K562 (cell line): ENCODE data around the gene GPX7. TPM values are rescaled to one million over a fixed set of nuclear protein-coding genes. Genes with fewer than 3 reads are reported as not detected.

Experiments
- CREBBP ChIP-seq: IDR thresholded peaks from one replicate; pipeline ENCODE4 v1.6.1; 2012; ENCODE audit warnings: low read depth, mild to moderate bottlenecking, control low read depth, inconsistent platforms, low read length
- ETV1 ChIP-seq: fragments of 450-650 bp; conservative IDR thresholded peaks from 2 replicates; pipeline ENCODE4 v1.6.1; 2016; ENCODE audit warnings: missing genetic modification characterization, control low read depth, low read depth, missing compliant biosample characterization
- FIP1L1 ChIP-seq: fragments of 200-400 bp; formaldehyde crosslinking; IDR thresholded peaks from 2 replicates; pipeline ENCODE4 v1.6.1; 2018; ENCODE audit warnings: mild to moderate bottlenecking, low read depth, low read length; ENCODE audit not compliant: poor library complexity, severe bottlenecking
- FOXA3 ChIP-seq, 2 experiments: fragments of 450-650 bp in 1 of 2; sonication (generic) in 1 of 2; formaldehyde crosslinking; IDR thresholded peaks in 1 of 2; conservative IDR thresholded peaks in 1 of 2; 2 replicates each; pipeline versions ENCODE4 v1.4.0 to v1.8.0; 2020 to 2022; ENCODE audit warnings: mild to moderate bottlenecking in 2 of 2, missing genetic modification reagents in 1 of 2
- HCFC1 ChIP-seq: IDR thresholded peaks from 2 replicates; pipeline ENCODE4 v1.6.1; 2012; ENCODE audit warnings: low read depth, low read length, improper control_type of control experiment
- HMGN3 ChIP-seq: IDR thresholded peaks from 2 replicates; pipeline ENCODE4 v1.6.1; 2011; ENCODE audit warnings: borderline replicate concordance, low read depth, mild to moderate bottlenecking, mixed read lengths, low read length; ENCODE audit not compliant: insufficient read length; ENCODE audit errors: extremely low read depth
- NFRKB ChIP-seq: fragments of 450-650 bp; IDR thresholded peaks from 2 replicates; pipeline ENCODE4 v1.6.1; 2016; ENCODE audit warnings: low read depth
- PHF21A ChIP-seq: fragments of 450-650 bp; IDR thresholded peaks from 2 replicates; pipeline ENCODE4 v1.6.1; 2017; ENCODE audit warnings: low read depth, borderline replicate concordance
- POLR2A ChIP-seq: fragments of 450-650 bp; conservative IDR thresholded peaks from 2 replicates; pipeline ENCODE4 v1.6.1; 2016
- POLR2B ChIP-seq: fragments of 450-650 bp; IDR thresholded peaks from 2 replicates; pipeline ENCODE4 v1.6.1; 2018; ENCODE audit warnings: low read depth; ENCODE audit not compliant: partially characterized antibody
- RBM34 ChIP-seq: fragments of 200-400 bp; formaldehyde crosslinking; IDR thresholded peaks from 2 replicates; pipeline ENCODE4 v1.6.1; 2018; ENCODE audit warnings: low read length, borderline replicate concordance; ENCODE audit not compliant: insufficient read depth
- STAG1 ChIP-seq: sonication (generic); formaldehyde crosslinking; IDR thresholded peaks from 2 replicates; pipeline ENCODE4 v1.5.0; 2020; ENCODE audit warnings: missing genetic modification reagents, borderline replicate concordance
- STAT5A ChIP-seq: IDR thresholded peaks from 2 replicates; pipeline ENCODE4 v1.6.1; 2012; ENCODE audit warnings: low read length, inconsistent platforms, borderline replicate concordance
- SUPT5H ChIP-seq: fragments of 450-650 bp; IDR thresholded peaks from 2 replicates; pipeline ENCODE4 v1.6.1; 2016
- TCF7 ChIP-seq: sonication (generic); IDR thresholded peaks from 2 replicates; pipeline ENCODE4 v1.6.1; 2016; ENCODE audit warnings: antibody characterized with exemption, borderline replicate concordance
- ZBTB1 ChIP-seq: sonication (generic); formaldehyde crosslinking; IDR thresholded peaks from 2 replicates; pipeline ENCODE4 v1.8.1; 2023; ENCODE audit warnings: missing genetic modification reagents, low read depth, mild to moderate bottlenecking, borderline replicate concordance
- ZNF239 ChIP-seq: fragments of 250-450 bp; sonication (Bioruptor Pico); IDR thresholded peaks from 2 replicates; pipeline ENCODE4 v1.4.0; 2020; ENCODE audit warnings: mild to moderate bottlenecking
- ZNF76 ChIP-seq: fragments of 250-450 bp; sonication (Bioruptor Pico); IDR thresholded peaks from 2 replicates; pipeline ENCODE4 v1.4.0; 2020; ENCODE audit warnings: mild to moderate bottlenecking, moderate library complexity, borderline replicate concordance
- polyA plus RNA-seq, 8 experiments: library from polyadenylated mRNA; depleted of rRNA in 4 of 8; stranded (reverse) in 5 of 8; unstranded in 3 of 8; fragments of >200 nt; fragmentation: Nextera tagmentation in 2 of 8; fragmentation: Illumina TruSeq in 1 of 8; extraction: Ambion mirVana in 2 of 8; extraction: Trizol in 1 of 8; gene quantifications; 2 replicates each; pipeline versions ENCODE4 v1.2.1 to v1.2.3, GENCODE V29; 2011 to 2014; ENCODE audit warnings: inconsistent platforms in 1 of 8, missing spikeins in 1 of 8
- total RNA-seq, 7 experiments: library from RNA; depleted of rRNA in 6 of 7; stranded (reverse); fragments of >200 nt in 6 of 7; fragmentation: Illumina TruSeq in 2 of 7; extraction: Trizol in 2 of 7; gene quantifications; 2 replicates each; pipeline versions ENCODE4 v1.2.1 to v1.2.3, GENCODE V29; 2011 to 2021; ENCODE audit warnings: low replicate concordance in 1 of 7
- TF ChIP-seq, protein P1 (sequence below): conservative IDR thresholded peaks from 2 replicates; pipeline ENCODE4 v1.6.1; 2011; ENCODE audit warnings: low read depth, mild to moderate bottlenecking, low read length; ENCODE audit not compliant: control insufficient read depth
- TF ChIP-seq, protein P2 (sequence below): fragments of 450-650 bp; IDR thresholded peaks from 2 replicates; pipeline ENCODE4 v1.6.1; 2018; ENCODE audit not compliant: partially characterized antibody
- TF ChIP-seq, protein P3 (sequence below): fragments of 450-650 bp; formaldehyde crosslinking; IDR thresholded peaks from 2 replicates; pipeline ENCODE4 v1.4.0; 2022; ENCODE audit warnings: mild to moderate bottlenecking, moderate library complexity

Gene GPX7
- total and polyA plus RNA-seq, 9 of the 15 experiments (the other 6 are each of a cell fraction or from before 2014, with no cell fraction given): 0.08 TPM; not detected in 8

DNA sequence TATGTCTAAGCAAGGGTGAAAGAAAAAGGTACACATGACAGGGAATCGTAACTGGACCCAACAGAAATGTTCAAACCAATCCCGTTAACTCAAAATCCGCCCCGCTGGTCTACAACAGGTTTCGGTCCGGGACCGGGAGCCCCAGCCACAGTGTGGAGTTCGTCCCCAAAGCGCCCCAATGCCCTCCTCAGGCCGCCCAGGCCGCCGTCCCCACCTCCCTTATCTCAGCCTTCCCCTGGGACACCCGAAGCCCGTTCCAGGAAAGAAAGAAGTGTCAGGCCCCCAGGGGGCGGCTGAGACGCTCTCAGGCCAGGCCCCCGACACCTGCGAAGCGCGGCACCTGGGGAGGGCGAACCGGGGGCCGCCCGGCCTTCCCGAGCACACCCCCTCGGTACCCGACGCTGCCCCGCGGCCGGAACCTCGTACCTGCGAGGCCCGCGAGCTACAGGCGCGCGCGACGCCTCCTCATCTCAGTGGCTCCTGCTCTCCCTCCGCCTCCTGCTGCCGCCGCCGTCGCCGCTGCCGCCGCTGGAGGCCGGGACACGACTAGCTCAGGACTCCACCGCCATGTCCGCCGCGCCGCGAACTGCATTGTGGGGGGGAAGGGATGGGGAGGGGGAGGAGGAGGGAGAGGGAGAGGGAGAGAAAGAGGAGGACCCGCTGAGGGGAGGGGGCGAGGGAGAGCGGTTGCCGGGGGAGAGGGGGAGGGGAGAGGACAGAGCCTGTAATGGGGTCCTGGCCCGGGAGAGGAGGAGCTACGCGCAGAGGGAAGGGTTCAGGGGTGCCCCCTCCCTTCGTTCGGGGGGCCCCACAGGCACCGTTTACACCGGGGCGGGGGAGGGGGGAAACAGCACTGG lies 49.4 kb upstream of the GPX7 start, which contains the start of gene TUT4 (continued):
- TF ChIP-seq FIP1L1 (peak; percentile 83), HCFC1 (peak; percentile 17; the same call in 1 of the 2 replicates), RBM34 (0 out of 2 replicates have a peak, but pooled peaks have one; percentile 72), POLR2B (peak; percentile 75), TCF7 (0 out of 2 replicates have a peak, but pooled peaks have one; percentile 30), STAG1 (CRISPR knock-in tag) (0 out of 2 replicates have a peak, but pooled peaks have one; percentile 11), HMGN3 (peak; percentile 70), NFRKB (peak; percentile 87), ZBTB1 (CRISPR knock-in tag) (peak; percentile 59; the same call in 1 of the 2 replicates), PHF21A (0 out of 2 replicates have a peak, but pooled peaks have one; percentile 63), ZNF76 (CRISPR knock-in tag) (0 out of 2 replicates have a peak, but pooled peaks have one; percentile 32), FOXA3 (CRISPR knock-in tag; conservative IDR thresholded peaks at IDR 0.05 in 1 of 2, IDR thresholded peaks at IDR 0.05 in 1 of 2) (0 out of 4 replicates have a peak, but pooled peaks of 1 of the 2 experiments have one; percentile 62), SUPT5H (peak; percentile 88), CREBBP (no peak), POLR2A (peak; percentile 87), ETV1 (tag) (peak; percentile 51; the same call in 1 of the 2 replicates), ZNF239 (CRISPR knock-in tag) (no peak), STAT5A (0 out of 2 replicates have a peak, but pooled peaks have one; percentile 33)
- TF ChIP-seq, protein P1, sequence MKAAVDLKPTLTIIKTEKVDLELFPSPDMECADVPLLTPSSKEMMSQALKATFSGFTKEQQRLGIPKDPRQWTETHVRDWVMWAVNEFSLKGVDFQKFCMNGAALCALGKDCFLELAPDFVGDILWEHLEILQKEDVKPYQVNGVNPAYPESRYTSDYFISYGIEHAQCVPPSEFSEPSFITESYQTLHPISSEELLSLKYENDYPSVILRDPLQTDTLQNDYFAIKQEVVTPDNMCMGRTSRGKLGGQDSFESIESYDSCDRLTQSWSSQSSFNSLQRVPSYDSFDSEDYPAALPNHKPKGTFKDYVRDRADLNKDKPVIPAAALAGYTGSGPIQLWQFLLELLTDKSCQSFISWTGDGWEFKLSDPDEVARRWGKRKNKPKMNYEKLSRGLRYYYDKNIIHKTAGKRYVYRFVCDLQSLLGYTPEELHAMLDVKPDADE: 0 out of 2 replicates have a peak, but pooled peaks have one; percentile 49
- TF ChIP-seq, protein P2, sequence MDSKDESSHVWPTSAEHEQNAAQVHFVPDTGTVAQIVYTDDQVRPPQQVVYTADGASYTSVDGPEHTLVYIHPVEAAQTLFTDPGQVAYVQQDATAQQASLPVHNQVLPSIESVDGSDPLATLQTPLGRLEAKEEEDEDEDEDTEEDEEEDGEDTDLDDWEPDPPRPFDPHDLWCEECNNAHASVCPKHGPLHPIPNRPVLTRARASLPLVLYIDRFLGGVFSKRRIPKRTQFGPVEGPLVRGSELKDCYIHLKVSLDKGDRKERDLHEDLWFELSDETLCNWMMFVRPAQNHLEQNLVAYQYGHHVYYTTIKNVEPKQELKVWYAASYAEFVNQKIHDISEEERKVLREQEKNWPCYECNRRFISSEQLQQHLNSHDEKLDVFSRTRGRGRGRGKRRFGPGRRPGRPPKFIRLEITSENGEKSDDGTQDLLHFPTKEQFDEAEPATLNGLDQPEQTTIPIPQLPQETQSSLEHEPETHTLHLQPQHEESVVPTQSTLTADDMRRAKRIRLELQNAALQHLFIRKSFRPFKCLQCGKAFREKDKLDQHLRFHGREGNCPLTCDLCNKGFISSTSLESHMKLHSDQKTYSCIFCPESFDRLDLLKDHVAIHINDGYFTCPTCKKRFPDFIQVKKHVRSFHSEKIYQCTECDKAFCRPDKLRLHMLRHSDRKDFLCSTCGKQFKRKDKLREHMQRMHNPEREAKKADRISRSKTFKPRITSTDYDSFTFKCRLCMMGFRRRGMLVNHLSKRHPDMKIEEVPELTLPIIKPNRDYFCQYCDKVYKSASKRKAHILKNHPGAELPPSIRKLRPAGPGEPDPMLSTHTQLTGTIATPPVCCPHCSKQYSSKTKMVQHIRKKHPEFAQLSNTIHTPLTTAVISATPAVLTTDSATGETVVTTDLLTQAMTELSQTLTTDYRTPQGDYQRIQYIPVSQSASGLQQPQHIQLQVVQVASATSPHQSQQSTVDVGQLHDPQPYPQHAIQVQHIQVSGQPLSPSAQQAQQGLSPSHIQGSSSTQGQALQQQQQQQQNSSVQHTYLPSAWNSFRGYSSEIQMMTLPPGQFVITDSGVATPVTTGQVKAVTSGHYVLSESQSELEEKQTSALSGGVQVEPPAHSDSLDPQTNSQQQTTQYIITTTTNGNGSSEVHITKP: peak; percentile 60
- TF ChIP-seq, protein P3, sequence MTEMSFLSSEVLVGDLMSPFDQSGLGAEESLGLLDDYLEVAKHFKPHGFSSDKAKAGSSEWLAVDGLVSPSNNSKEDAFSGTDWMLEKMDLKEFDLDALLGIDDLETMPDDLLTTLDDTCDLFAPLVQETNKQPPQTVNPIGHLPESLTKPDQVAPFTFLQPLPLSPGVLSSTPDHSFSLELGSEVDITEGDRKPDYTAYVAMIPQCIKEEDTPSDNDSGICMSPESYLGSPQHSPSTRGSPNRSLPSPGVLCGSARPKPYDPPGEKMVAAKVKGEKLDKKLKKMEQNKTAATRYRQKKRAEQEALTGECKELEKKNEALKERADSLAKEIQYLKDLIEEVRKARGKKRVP: 0 out of 2 replicates have a peak, but pooled peaks have one; percentile 13
